Glutamatergic neuron (in vitro differentiated cells): Measurements from ENCODE around the gene TAF11L8. TPM values are rescaled to one million over a fixed set of nuclear protein-coding genes. Genes with fewer than 3 reads are reported as not detected.
"Not testable (repeated sequence)": the region's sequence is repeated elsewhere in the genome, so short reads cannot be mapped to it uniquely, and the experiment has no call there.

Experiments used
- DNase-seq: peaks from one replicate; pipeline ENCODE4 v3.0.0; 2022
- H3K27ac Mint-ChIP-seq: one replicate; pipeline ENCODE4 v1.8.0; 2020; ENCODE audit warnings: mild to moderate bottlenecking, mixed read lengths, inconsistent platforms; ENCODE audit not compliant: unreplicated experiment
- H3K27me3 Mint-ChIP-seq: one replicate; pipeline ENCODE4 v1.8.0; 2020; ENCODE audit warnings: mild to moderate bottlenecking, moderate library complexity, mixed read lengths, inconsistent platforms; ENCODE audit not compliant: unreplicated experiment
- H3K36me3 Mint-ChIP-seq: one replicate; pipeline ENCODE4 v1.8.0; 2020; ENCODE audit warnings: mild to moderate bottlenecking, mixed read lengths, inconsistent platforms; ENCODE audit not compliant: unreplicated experiment
- H3K4me1 Mint-ChIP-seq: one replicate; pipeline ENCODE4 v1.8.0; 2020; ENCODE audit warnings: mild to moderate bottlenecking, low read depth, mixed read lengths, inconsistent platforms; ENCODE audit not compliant: unreplicated experiment
- H3K4me3 Mint-ChIP-seq: one replicate; pipeline ENCODE4 v1.8.0; 2020; ENCODE audit warnings: mild to moderate bottlenecking, mixed read lengths, inconsistent platforms; ENCODE audit not compliant: unreplicated experiment
- H3K9me3 Mint-ChIP-seq: one replicate; pipeline ENCODE4 v1.8.0; 2020; ENCODE audit warnings: mild to moderate bottlenecking, moderate library complexity, mixed read lengths, inconsistent platforms; ENCODE audit not compliant: unreplicated experiment
- long read RNA-seq: library from polyadenylated mRNA; unstranded; transcript quantifications from one replicate; pipeline ENCODE4 v2.0.0, GENCODE V29; 2020; ENCODE audit not compliant: unreplicated experiment
- total RNA-seq: library from RNA; stranded (reverse); fragmentation: NEBNext Ultra II Directional; extraction: Animal tissue kit (Norgen Biotek cat#: 25700); gene quantifications from one replicate; pipeline ENCODE4 v1.2.1, GENCODE V29; 2021; ENCODE audit not compliant: unreplicated experiment
- TF ChIP-seq, protein P1 (sequence below): fragments of 200-600 bp; sonication (generic); IDR thresholded peaks from one replicate; pipeline ENCODE4 v1.5.0; 2021; ENCODE audit not compliant: partially characterized antibody, unreplicated experiment

The TAF11L8 gene
- not detected for total RNA-seq
- long read RNA-seq, result 0 reads

DNA sequence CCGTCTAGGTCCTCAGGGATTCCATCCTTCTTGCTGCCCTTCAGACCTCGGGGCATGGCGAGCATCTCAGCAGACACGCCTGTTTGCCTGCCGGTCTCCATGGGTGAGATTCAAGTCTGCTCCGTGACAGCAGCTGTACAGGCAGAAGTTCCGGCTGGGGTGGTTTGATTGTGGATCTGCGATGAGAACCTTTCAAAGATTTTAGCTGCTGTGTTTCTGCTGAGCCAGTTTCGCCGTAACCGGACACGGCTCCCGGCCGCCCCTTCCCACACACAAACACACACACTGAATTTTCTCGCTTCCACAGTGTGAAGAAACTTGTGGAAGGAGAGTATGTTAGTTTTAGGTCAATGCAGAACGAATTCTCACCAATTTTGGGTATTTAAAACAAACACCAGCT, at the start of gene TAF11L8:
Gene TAF11L8 (minus strand): TSS at position 101 of the 400 bp plus-strand sequence.
- H3K27ac Mint-ChIP-seq, H3K9me3 Mint-ChIP-seq, H3K27me3 Mint-ChIP-seq: not testable (repeated sequence)

DNA sequence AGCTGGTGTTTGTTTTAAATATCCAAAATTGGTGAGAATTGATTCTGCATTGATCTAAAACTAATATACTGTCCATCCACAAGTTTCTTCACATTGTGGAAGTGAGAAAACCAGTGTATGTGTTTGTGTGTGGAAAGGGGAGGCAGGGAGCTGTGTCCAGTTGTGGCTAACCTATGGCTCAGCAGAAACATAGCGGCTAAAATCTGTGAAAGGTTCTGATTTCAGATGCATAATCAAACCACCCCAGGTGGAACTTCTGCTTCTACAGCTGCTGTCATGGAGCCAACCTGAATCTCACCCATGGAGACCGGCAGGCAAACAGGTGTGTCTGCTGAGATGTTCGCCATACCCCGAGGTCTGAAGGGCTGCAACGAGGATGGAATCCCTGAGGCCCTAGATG, 43.4 kb upstream of the TAF11L8 start, which contains the start of gene TAF11L14:
Gene TAF11L14 (plus strand): TSS at position 301 of the 400 bp plus-strand sequence.
- H3K9me3 Mint-ChIP-seq, result no peaks in the 10 kb centered on the region
- no peak for DNase-seq
- H3K4me3 Mint-ChIP-seq, result no peak within 1 kb of the TSS
- TF ChIP-seq, protein P1, sequence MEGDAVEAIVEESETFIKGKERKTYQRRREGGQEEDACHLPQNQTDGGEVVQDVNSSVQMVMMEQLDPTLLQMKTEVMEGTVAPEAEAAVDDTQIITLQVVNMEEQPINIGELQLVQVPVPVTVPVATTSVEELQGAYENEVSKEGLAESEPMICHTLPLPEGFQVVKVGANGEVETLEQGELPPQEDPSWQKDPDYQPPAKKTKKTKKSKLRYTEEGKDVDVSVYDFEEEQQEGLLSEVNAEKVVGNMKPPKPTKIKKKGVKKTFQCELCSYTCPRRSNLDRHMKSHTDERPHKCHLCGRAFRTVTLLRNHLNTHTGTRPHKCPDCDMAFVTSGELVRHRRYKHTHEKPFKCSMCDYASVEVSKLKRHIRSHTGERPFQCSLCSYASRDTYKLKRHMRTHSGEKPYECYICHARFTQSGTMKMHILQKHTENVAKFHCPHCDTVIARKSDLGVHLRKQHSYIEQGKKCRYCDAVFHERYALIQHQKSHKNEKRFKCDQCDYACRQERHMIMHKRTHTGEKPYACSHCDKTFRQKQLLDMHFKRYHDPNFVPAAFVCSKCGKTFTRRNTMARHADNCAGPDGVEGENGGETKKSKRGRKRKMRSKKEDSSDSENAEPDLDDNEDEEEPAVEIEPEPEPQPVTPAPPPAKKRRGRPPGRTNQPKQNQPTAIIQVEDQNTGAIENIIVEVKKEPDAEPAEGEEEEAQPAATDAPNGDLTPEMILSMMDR, result no peak
- H3K27ac Mint-ChIP-seq, result no peak within 1 kb of the TSS
- no peaks in the 10 kb centered on the region for H3K4me1 Mint-ChIP-seq
- no peaks in the 10 kb centered on the region for H3K36me3 Mint-ChIP-seq
- peaks cover 3% of the 10 kb centered on the region for H3K27me3 Mint-ChIP-seq

More for the DNA sequence above, at the start of gene TAF11L8:
- not testable (repeated sequence) for H3K4me3 Mint-ChIP-seq, H3K4me1 Mint-ChIP-seq, H3K36me3 Mint-ChIP-seq, DNase-seq

DNA sequence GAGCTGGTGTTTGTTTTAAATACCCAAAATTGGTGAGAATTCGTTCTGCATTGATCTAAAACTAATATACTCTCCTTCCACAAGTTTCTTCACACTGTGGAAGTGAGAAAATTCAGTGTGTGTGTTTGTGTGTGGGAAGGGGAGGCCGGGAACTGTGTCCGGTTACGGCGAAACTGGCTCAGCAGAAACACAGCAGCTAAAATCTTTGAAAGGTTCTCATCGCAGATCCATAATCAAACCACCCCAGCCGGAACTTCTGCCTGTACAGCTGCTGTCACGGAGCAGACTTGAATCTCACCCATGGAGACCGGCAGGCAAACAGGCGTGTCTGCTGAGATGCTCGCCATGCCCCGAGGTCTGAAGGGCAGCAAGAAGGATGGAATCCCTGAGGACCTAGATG, 41.0 kb upstream of the TAF11L8 start, which contains the start of gene TAF11L13:
Gene TAF11L13 (plus strand): TSS at position 301 of the 400 bp plus-strand sequence.
- not testable (repeated sequence) for H3K4me3 Mint-ChIP-seq, H3K36me3 Mint-ChIP-seq

DNA sequence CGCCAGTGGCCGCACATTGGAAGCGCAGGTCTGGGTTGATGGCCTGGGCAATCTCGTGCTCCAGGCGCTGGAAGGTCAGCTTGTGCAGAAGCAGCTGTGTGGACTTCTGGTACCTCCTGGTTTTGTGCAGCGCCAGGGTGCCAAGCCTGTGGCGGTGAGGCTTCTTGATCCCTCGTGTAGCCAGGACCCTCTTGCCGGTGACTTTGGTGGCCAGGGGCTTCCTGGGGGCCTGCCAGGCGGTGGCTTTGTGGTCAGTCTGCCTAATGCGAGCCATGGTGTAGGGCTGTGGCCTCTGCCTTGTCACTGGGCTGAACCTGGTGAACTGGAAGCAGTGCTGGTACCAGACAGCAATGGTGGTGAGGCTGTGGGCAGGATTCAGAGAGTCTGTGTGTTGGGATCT, 34.9 kb upstream of the TAF11L8 start:
- Mint-ChIP-seq H3K4me3 (no peak overlapping the region), H3K27me3 (peaks cover 3% of the 10 kb centered on the region), H3K4me1 (peaks cover 7% of the 10 kb centered on the region), H3K36me3 (no peaks in the 10 kb centered on the region), H3K9me3 (peaks cover 3% of the 10 kb centered on the region), H3K27ac (peak overlapping the region; percentile 55)
- DNase-seq, result no peak
- TF ChIP-seq, protein P1, result no peak

More for the DNA sequence above, 41.0 kb upstream of the TAF11L8 start, which contains the start of gene TAF11L13:
- H3K9me3 Mint-ChIP-seq, H3K27me3 Mint-ChIP-seq, H3K4me1 Mint-ChIP-seq, DNase-seq, H3K27ac Mint-ChIP-seq: not testable (repeated sequence)

DNA sequence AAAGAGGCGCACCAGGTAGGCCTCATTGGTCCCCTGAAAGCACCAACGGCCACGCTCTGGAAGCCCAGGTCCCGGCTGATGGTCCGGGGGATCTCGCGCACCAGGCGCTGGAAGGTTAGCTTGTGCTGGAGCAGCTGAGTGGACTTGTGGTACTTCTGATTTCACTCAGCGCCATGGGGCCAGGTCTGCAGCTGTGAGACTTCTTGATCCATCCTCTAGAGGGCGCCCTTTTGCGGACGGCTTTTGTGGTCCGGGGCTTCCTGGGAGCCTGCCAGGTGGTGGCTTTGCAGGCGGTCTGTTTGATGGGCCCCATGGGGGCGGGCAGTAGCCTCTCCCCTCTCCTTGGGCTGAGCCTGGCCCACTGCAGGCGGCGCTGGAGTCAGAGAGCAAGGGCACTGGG, 29.9 kb upstream of the TAF11L8 start:
- Mint-ChIP-seq H3K36me3 (peaks cover 5% of the 10 kb centered on the region), H3K27ac (no peak overlapping the region), H3K4me3 (no peak overlapping the region), H3K4me1 (peaks cover 1% of the 10 kb centered on the region), H3K9me3 (no peaks in the 10 kb centered on the region), H3K27me3 (peaks cover 1% of the 10 kb centered on the region)
- DNase-seq, result no peak
- TF ChIP-seq, protein P1, result peak; percentile 56

DNA sequence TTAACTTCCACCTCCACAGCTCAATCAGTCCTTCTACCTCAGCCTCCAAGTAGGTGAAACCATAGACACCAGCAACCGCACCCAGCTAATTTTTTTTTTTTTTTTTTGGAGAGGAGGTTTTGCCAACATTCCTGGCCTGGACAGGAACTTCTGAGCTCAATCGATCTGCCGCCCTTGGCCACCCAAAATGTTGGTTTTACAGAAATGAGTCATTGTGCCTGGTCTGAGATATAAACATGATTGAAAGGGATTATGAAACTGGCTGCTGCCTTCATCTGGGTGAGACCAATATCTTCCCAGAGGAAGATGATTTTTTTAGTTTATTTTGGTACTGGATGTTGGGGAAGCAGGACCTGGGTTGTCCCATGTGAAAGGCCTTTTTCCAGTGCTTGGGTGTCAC, 28.6 kb upstream of the TAF11L8 start:
- Mint-ChIP-seq H3K9me3 (no peaks in the 10 kb centered on the region), H3K36me3 (peaks cover 5% of the 10 kb centered on the region), H3K27ac (no peak overlapping the region), H3K4me3 (no peak overlapping the region), H3K27me3 (peaks cover 1% of the 10 kb centered on the region), H3K4me1 (peaks cover 8% of the 10 kb centered on the region)
- DNase-seq, result no peak
- TF ChIP-seq, protein P1, result no peak
